ENCODE data around the gene PLXND1.

The PLXND1 gene

GRCh38 chr3:129582799-129583198 is 23.7 kb downstream of the PLXND1 start:
- no peaks in the 10 kb centered on the region for H3K9me3 Mint-ChIP-seq
- no peak for DNase-seq

DNA sequence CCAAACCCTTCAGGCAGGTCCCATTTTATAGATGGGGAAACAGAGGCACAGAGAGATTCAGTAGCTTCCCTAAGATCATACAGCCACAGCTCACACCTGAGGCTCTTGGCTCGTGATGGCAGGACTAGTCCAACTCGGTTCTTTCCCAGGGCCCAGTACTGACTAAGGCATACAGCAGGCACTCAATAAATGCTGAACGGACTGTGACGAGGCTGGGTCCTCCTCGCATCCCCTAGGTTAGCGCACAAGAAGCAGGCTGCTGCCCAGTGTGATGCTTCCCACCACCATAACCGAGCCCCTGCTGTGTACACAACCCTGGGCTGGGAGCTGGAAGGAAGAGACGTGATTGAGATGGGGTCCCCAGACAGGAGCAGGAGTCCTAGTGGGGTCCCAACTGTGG is 24.9 kb downstream of the PLXND1 start:
- H3K27ac Mint-ChIP-seq, result no peak overlapping the region
- H3K36me3 Mint-ChIP-seq (ENCODE audit: low read depth), result no peaks in the 10 kb centered on the region

More at GRCh38 chr3:129582799-129583198, 23.7 kb downstream of the PLXND1 start:
- no peaks in the 10 kb centered on the region for H3K36me3 Mint-ChIP-seq (ENCODE audit: low read depth)
- peaks cover 9% of the 10 kb centered on the region for H3K4me1 Mint-ChIP-seq (ENCODE audit: low read depth)
- H3K27me3 Mint-ChIP-seq, result no peaks in the 10 kb centered on the region
- H3K27ac Mint-ChIP-seq, result no peak overlapping the region
- no peak overlapping the region for H3K4me3 Mint-ChIP-seq

GRCh38 chr3:129579991-129580390 is 26.5 kb downstream of the PLXND1 start:
- peaks cover 34% of the 10 kb centered on the region for H3K4me1 Mint-ChIP-seq (ENCODE audit: low read depth)
- no peak for DNase-seq
- H3K27me3 Mint-ChIP-seq, result no peaks in the 10 kb centered on the region
- no peak overlapping the region for H3K27ac Mint-ChIP-seq
- H3K36me3 Mint-ChIP-seq (ENCODE audit: low read depth), result no peaks in the 10 kb centered on the region
- H3K9me3 Mint-ChIP-seq, result no peaks in the 10 kb centered on the region
- H3K4me3 Mint-ChIP-seq, result no peak overlapping the region

More for the DNA sequence above, 24.9 kb downstream of the PLXND1 start:
- no peak for DNase-seq
- Mint-ChIP-seq H3K27me3 (no peaks in the 10 kb centered on the region), H3K9me3 (no peaks in the 10 kb centered on the region), H3K4me3 (no peak overlapping the region), H3K4me1 (ENCODE audit: low read depth) (peaks cover 19% of the 10 kb centered on the region)

GRCh38 chr3:129577925-129578786 is 28.3 kb downstream of the PLXND1 start:
- no peaks in the 10 kb centered on the region for H3K27me3 Mint-ChIP-seq
- H3K9me3 Mint-ChIP-seq, result no peaks in the 10 kb centered on the region
- H3K27ac Mint-ChIP-seq, result peak overlapping the region; percentile 40
- DNase-seq, result peak; percentile 39
- H3K4me3 Mint-ChIP-seq, result no peak overlapping the region
- no peaks in the 10 kb centered on the region for H3K36me3 Mint-ChIP-seq (ENCODE audit: low read depth)
- H3K4me1 Mint-ChIP-seq (ENCODE audit: low read depth), result peaks cover 35% of the 10 kb centered on the region

GRCh38 chr3:129577366-129577765 is 29.1 kb downstream of the PLXND1 start:
- Mint-ChIP-seq H3K4me3 (no peak overlapping the region), H3K4me1 (ENCODE audit: low read depth) (peaks cover 35% of the 10 kb centered on the region), H3K27ac (no peak overlapping the region), H3K36me3 (ENCODE audit: low read depth) (no peaks in the 10 kb centered on the region), H3K27me3 (no peaks in the 10 kb centered on the region), H3K9me3 (no peaks in the 10 kb centered on the region)
- no peak for DNase-seq

DNA sequence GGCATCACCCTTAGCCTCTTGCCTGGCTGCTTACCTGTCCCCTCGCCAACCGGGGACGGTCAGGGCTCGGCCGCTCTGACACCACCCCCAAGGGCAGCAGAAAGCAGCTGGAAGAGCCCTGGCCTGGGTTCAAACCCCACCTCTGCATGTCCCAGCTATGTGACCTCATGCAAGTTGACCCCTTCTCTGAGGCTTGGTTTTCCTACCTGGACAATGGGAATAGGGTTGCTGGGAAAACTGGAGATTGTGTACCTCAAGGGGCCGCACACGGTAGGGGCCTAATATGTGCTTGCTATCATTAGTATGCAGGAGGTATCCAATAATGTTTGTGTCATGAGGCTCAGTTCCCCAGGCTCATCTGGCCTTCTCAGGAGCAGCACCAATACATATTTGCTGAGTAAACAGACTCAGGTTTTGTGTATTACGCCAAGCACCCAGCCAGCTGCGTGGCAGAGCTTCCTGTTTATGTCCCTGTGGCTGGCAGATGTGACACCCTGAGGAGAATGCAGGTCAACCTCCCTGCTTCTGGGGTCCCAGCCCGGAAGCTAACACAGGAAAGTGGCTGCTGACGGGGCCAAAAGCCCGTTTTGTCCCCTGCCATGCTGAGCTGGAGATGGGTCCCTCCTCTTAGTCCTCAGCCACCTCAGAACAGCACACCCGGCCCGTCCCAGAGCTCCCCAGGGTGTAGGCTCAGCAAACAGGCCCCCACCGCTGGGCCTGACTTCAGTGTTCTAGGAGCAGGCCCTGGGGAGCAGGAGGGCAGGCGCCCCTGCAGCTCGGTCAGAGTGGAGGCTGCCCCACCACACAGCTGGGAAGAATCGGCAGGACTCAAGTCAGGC is 29.7 kb downstream of the PLXND1 start:
- no peaks in the 10 kb centered on the region for H3K36me3 Mint-ChIP-seq (ENCODE audit: low read depth)
- no peaks in the 10 kb centered on the region for H3K27me3 Mint-ChIP-seq
- no peak overlapping the region for H3K4me3 Mint-ChIP-seq
- peaks cover 35% of the 10 kb centered on the region for H3K4me1 Mint-ChIP-seq (ENCODE audit: low read depth)
- H3K9me3 Mint-ChIP-seq, result no peaks in the 10 kb centered on the region
- DNase-seq, result peak; percentile 69
- H3K27ac Mint-ChIP-seq, result peak overlapping the region; percentile 66

- no peaks in the 10 kb centered on the region for H3K9me3 Mint-ChIP-seq
- peak overlapping the region; percentile 4 for H3K27ac Mint-ChIP-seq
- no peak for DNase-seq
- H3K4me3 Mint-ChIP-seq, result no peak overlapping the region
- no peaks in the 10 kb centered on the region for H3K36me3 Mint-ChIP-seq (ENCODE audit: low read depth)
- peaks cover 35% of the 10 kb centered on the region for H3K4me1 Mint-ChIP-seq (ENCODE audit: low read depth)
- no peaks in the 10 kb centered on the region for H3K27me3 Mint-ChIP-seq
These were observed 30.5 kb downstream of the PLXND1 start for GRCh38 chr3:129575997-129576384.

- no peaks in the 10 kb centered on the region for H3K36me3 Mint-ChIP-seq (ENCODE audit: low read depth)
- no peaks in the 10 kb centered on the region for H3K27me3 Mint-ChIP-seq
- DNase-seq, result no peak
- H3K27ac Mint-ChIP-seq, result no peak overlapping the region
- H3K4me1 Mint-ChIP-seq (ENCODE audit: low read depth), result peaks cover 35% of the 10 kb centered on the region
- H3K9me3 Mint-ChIP-seq, result no peaks in the 10 kb centered on the region
- H3K4me3 Mint-ChIP-seq, result no peak overlapping the region
These were observed 31.1 kb downstream of the PLXND1 start for GRCh38 chr3:129575233-129575996.

- Mint-ChIP-seq H3K4me1 (ENCODE audit: low read depth) (peaks cover 35% of the 10 kb centered on the region), H3K36me3 (ENCODE audit: low read depth) (no peaks in the 10 kb centered on the region), H3K9me3 (no peaks in the 10 kb centered on the region), H3K27me3 (no peaks in the 10 kb centered on the region), H3K27ac (no peak overlapping the region), H3K4me3 (no peak overlapping the region)
- DNase-seq, result no peak
These were observed 32.3 kb downstream of the PLXND1 start for GRCh38 chr3:129574206-129574605.

DNA sequence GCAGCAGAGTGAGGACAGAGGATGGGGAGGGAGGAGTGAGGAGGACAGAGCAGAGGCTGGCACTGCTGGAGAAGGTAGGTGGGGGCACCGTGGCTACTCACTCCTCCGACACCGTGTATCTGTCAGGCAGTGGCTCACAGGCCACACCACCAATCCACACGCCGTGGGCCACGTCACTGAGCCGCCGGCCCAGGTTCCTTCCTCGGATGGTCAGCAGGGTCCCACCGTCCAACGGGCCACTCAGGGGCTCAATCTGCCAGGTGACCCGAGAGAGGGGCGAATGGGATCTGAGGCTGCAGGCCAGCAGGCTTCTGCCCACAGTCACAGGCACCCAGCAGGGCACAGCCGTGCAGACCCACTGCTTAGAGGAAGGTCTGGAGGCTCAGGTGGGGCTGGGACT is 33.0 kb downstream of the PLXND1 start:
- Mint-ChIP-seq H3K27ac (no peak overlapping the region), H3K27me3 (no peaks in the 10 kb centered on the region), H3K4me3 (no peak overlapping the region), H3K36me3 (ENCODE audit: low read depth) (no peaks in the 10 kb centered on the region), H3K4me1 (ENCODE audit: low read depth) (peaks cover 32% of the 10 kb centered on the region), H3K9me3 (no peaks in the 10 kb centered on the region)
- no peak for DNase-seq

DNA sequence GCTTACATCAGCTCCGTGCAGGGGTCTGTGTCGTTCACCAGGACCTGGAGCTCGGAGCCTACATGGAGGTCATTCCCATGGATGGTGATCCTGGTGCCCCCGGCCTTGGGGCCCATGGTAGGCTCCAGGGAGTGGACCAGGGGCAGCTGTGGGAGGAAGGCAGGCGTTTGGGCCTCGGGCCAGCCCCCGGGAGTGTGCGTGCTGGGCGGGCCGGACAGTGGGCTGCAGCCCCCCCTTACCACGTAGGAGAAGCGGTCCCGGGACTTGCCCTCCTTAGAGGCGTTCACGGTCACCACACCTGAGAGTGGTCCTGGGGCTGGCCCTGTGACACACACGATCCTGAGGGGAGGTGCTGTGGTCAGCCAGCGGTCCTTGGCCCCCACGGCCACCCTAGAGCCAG is 33.9 kb downstream of the PLXND1 start:
- Mint-ChIP-seq H3K27me3 (no peaks in the 10 kb centered on the region), H3K4me1 (ENCODE audit: low read depth) (peaks cover 25% of the 10 kb centered on the region), H3K4me3 (no peak overlapping the region), H3K9me3 (no peaks in the 10 kb centered on the region), H3K36me3 (ENCODE audit: low read depth) (no peaks in the 10 kb centered on the region), H3K27ac (no peak overlapping the region)
- no peak for DNase-seq

GRCh38 chr3:129571605-129572547 is 34.6 kb downstream of the PLXND1 start:
- DNase-seq, result no peak
- no peak overlapping the region for H3K4me3 Mint-ChIP-seq
- no peaks in the 10 kb centered on the region for H3K27me3 Mint-ChIP-seq
- no peaks in the 10 kb centered on the region for H3K9me3 Mint-ChIP-seq
- H3K36me3 Mint-ChIP-seq (ENCODE audit: low read depth), result no peaks in the 10 kb centered on the region
- H3K4me1 Mint-ChIP-seq (ENCODE audit: low read depth), result peaks cover 20% of the 10 kb centered on the region
- H3K27ac Mint-ChIP-seq, result no peak overlapping the region

DNA sequence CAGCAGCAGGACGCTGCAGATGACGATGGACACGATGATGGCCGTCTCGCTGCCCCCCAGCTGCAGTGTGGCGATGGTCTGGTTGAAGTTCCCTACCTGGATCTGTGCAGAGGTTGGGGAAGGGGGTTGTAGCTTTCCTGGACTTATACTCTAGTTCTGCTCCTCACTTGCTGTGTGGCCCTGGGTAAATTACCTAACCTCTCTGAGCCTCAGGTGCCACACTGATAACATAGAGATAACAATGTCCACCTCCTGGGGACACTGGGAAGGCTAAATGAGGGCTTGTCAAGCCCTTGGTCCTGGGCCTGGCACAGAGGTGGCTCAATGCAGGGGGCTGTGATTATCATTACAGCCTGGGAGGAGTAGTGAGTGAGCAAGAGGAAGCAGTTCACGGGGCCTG is 36.6 kb downstream of the PLXND1 start:
- Mint-ChIP-seq H3K9me3 (no peaks in the 10 kb centered on the region), H3K27me3 (no peaks in the 10 kb centered on the region), H3K4me3 (no peak overlapping the region), H3K4me1 (ENCODE audit: low read depth) (peaks cover 1% of the 10 kb centered on the region), H3K36me3 (ENCODE audit: low read depth) (no peaks in the 10 kb centered on the region), H3K27ac (no peak overlapping the region)
- no peak for DNase-seq
